Central memory CD8-positive, alpha-beta T cell (primary cell): ENCODE measurements around the gene MRPL10.
A peak's percentile ranks its signal among the peaks of the same experiment; 100 is the strongest.

ENCODE experiments used
- ATAC-seq: fragments of 150-1000 bp; cut with Tn5 transposase; replicated peaks from 2 replicates; pipeline ENCODE4 v1.10.0; 2022; ENCODE audit warnings: mild to moderate bottlenecking, moderate FRiP score, moderate number of reproducible peaks; ENCODE audit not compliant: poor library complexity, severe bottlenecking; ENCODE audit errors: extremely low read depth
- DNase-seq, 2 donors: peaks; one replicate each; pipeline ENCODE4 v3.0.0; 2021; ENCODE audit warnings: low spot score in 2 of 2
- H3K27ac Mint-ChIP-seq: one replicate; pipeline ENCODE4 v1.8.0; 2022; ENCODE audit warnings: low read depth, mild to moderate bottlenecking, moderate library complexity, mixed read lengths
- H3K27me3 Mint-ChIP-seq: one replicate; pipeline ENCODE4 v1.8.0; 2022; ENCODE audit warnings: mixed read lengths
- H3K36me3 Mint-ChIP-seq: one replicate; pipeline ENCODE4 v1.8.0; 2022; ENCODE audit warnings: mild to moderate bottlenecking, moderate library complexity, mixed read lengths; ENCODE audit not compliant: insufficient read depth
- H3K4me1 Mint-ChIP-seq: one replicate; pipeline ENCODE4 v1.8.0; 2022; ENCODE audit warnings: mixed read lengths
- H3K4me3 Mint-ChIP-seq: one replicate; pipeline ENCODE4 v1.8.0; 2022; ENCODE audit warnings: mild to moderate bottlenecking, moderate library complexity, mixed read lengths
- H3K9me3 Mint-ChIP-seq: one replicate; pipeline ENCODE4 v1.8.0; 2022; ENCODE audit warnings: mixed read lengths

Gene MRPL10

GRCh38 chr17:47851764-47852112 is 20.4 kb upstream of the MRPL10 start:
- H3K4me1 Mint-ChIP-seq: peaks cover 18% of the 10 kb centered on the region
- H3K36me3 Mint-ChIP-seq: peaks cover 3% of the 10 kb centered on the region
- H3K4me3 Mint-ChIP-seq: peak overlapping the region; percentile 58
- H3K9me3 Mint-ChIP-seq: no peaks in the 10 kb centered on the region
- no peak overlapping the region for H3K27ac Mint-ChIP-seq
- peaks cover 90% of the 10 kb centered on the region for H3K27me3 Mint-ChIP-seq
- no peak for DNase-seq
- ATAC-seq: no peak

- H3K4me1 Mint-ChIP-seq: peaks cover 18% of the 10 kb centered on the region
- H3K4me3 Mint-ChIP-seq: peak within 1 kb of the TSS; percentile 58
- H3K36me3 Mint-ChIP-seq: peaks cover 3% of the 10 kb centered on the region
- H3K27me3 Mint-ChIP-seq: peaks cover 90% of the 10 kb centered on the region
- peak in 1 of 2 donors; percentile 29 for DNase-seq
- no peak within 1 kb of the TSS for H3K27ac Mint-ChIP-seq
- ATAC-seq: peak; percentile 82
- H3K9me3 Mint-ChIP-seq: no peaks in the 10 kb centered on the region
Measured at GRCh38 chr17:47850692-47851573, 19.6 kb upstream of the MRPL10 start, which contains the start of gene SP6. SP6 (minus strand) TSS chr17:47851163; CDS start chr17:47848429, 2,734 bp downstream.

- Mint-ChIP-seq H3K27me3 (peaks cover 90% of the 10 kb centered on the region), H3K27ac (no peak overlapping the region), H3K36me3 (peaks cover 3% of the 10 kb centered on the region), H3K9me3 (no peaks in the 10 kb centered on the region), H3K4me1 (peaks cover 18% of the 10 kb centered on the region), H3K4me3 (peak overlapping the region; percentile 49)
- ATAC-seq (no peak), DNase-seq (no peak)
Measured at GRCh38 chr17:47850373-47850691, 19.0 kb upstream of the MRPL10 start.

- peaks cover 3% of the 10 kb centered on the region for H3K36me3 Mint-ChIP-seq
- DNase-seq (no peak), ATAC-seq (no peak)
- no peak overlapping the region for H3K27ac Mint-ChIP-seq
- peaks cover 80% of the 10 kb centered on the region for H3K27me3 Mint-ChIP-seq
- H3K4me1 Mint-ChIP-seq: peaks cover 18% of the 10 kb centered on the region
- H3K4me3 Mint-ChIP-seq: no peak overlapping the region
- H3K9me3 Mint-ChIP-seq: no peaks in the 10 kb centered on the region
Measured at GRCh38 chr17:47848198-47848513, 16.8 kb upstream of the MRPL10 start.

- no peak overlapping the region for H3K27ac Mint-ChIP-seq
- no peak overlapping the region for H3K4me3 Mint-ChIP-seq
- H3K36me3 Mint-ChIP-seq: peaks cover 3% of the 10 kb centered on the region
- no peak for DNase-seq
- H3K4me1 Mint-ChIP-seq: peaks cover 17% of the 10 kb centered on the region
- peaks cover 74% of the 10 kb centered on the region for H3K27me3 Mint-ChIP-seq
- no peaks in the 10 kb centered on the region for H3K9me3 Mint-ChIP-seq
- no peak for ATAC-seq
Measured at GRCh38 chr17:47847341-47848197, 16.2 kb upstream of the MRPL10 start.

GRCh38 chr17:47846716-47847340 is 15.5 kb upstream of the MRPL10 start:
- Mint-ChIP-seq H3K27me3 (peaks cover 67% of the 10 kb centered on the region), H3K27ac (no peak overlapping the region)
- ATAC-seq: no peak

GRCh38 chr17:47845716-47846075 is 14.4 kb upstream of the MRPL10 start:
- H3K27me3 Mint-ChIP-seq: peaks cover 59% of the 10 kb centered on the region
- no peak for DNase-seq
- ATAC-seq: no peak
- H3K27ac Mint-ChIP-seq: no peak overlapping the region
- H3K9me3 Mint-ChIP-seq: no peaks in the 10 kb centered on the region
- H3K36me3 Mint-ChIP-seq: peaks cover 6% of the 10 kb centered on the region
- H3K4me1 Mint-ChIP-seq: peaks cover 13% of the 10 kb centered on the region
- no peak overlapping the region for H3K4me3 Mint-ChIP-seq

More at GRCh38 chr17:47846716-47847340, 15.5 kb upstream of the MRPL10 start:
- Mint-ChIP-seq H3K4me1 (peaks cover 9% of the 10 kb centered on the region), H3K4me3 (no peak overlapping the region), H3K36me3 (peaks cover 3% of the 10 kb centered on the region), H3K9me3 (no peaks in the 10 kb centered on the region)
- no peak for DNase-seq

GRCh38 chr17:47844814-47845715 is 13.7 kb upstream of the MRPL10 start:
- Mint-ChIP-seq H3K4me1 (peaks cover 12% of the 10 kb centered on the region), H3K9me3 (no peaks in the 10 kb centered on the region), H3K4me3 (no peak overlapping the region), H3K36me3 (peaks cover 7% of the 10 kb centered on the region), H3K27ac (no peak overlapping the region), H3K27me3 (peaks cover 53% of the 10 kb centered on the region)
- no peak for DNase-seq
- no peak for ATAC-seq

- DNase-seq (no peak), ATAC-seq (no peak)
- peaks cover 5% of the 10 kb centered on the region for H3K36me3 Mint-ChIP-seq
- no peak overlapping the region for H3K4me3 Mint-ChIP-seq
- no peak overlapping the region for H3K27ac Mint-ChIP-seq
- no peaks in the 10 kb centered on the region for H3K9me3 Mint-ChIP-seq
- peaks cover 20% of the 10 kb centered on the region for H3K4me1 Mint-ChIP-seq
- peaks cover 45% of the 10 kb centered on the region for H3K27me3 Mint-ChIP-seq
Measured at GRCh38 chr17:47844227-47844626, 12.9 kb upstream of the MRPL10 start.

- Mint-ChIP-seq H3K27ac (no peak overlapping the region), H3K4me1 (peaks cover 21% of the 10 kb centered on the region), H3K4me3 (no peak overlapping the region), H3K9me3 (no peaks in the 10 kb centered on the region), H3K36me3 (peaks cover 5% of the 10 kb centered on the region), H3K27me3 (peaks cover 36% of the 10 kb centered on the region)
- ATAC-seq (no peak), DNase-seq (no peak)
Measured at GRCh38 chr17:47843391-47843730, 12.0 kb upstream of the MRPL10 start.

- peak overlapping the region; percentile 97 for H3K27ac Mint-ChIP-seq
- H3K9me3 Mint-ChIP-seq: no peaks in the 10 kb centered on the region
Measured at GRCh38 chr17:47841488-47842291, 10.3 kb upstream of the MRPL10 start.

More at GRCh38 chr17:47841488-47842291, 10.3 kb upstream of the MRPL10 start:
- Mint-ChIP-seq H3K4me3 (peak overlapping the region; percentile 96), H3K27me3 (peaks cover 26% of the 10 kb centered on the region), H3K36me3 (peaks cover 5% of the 10 kb centered on the region), H3K4me1 (peaks cover 21% of the 10 kb centered on the region)
- DNase-seq (no peak), ATAC-seq (no peak)
